Muscle of back (tissue), 11 donors: Measurements from ENCODE around the gene ACACA. TPM values are rescaled to one million over a fixed set of nuclear protein-coding genes. Genes with fewer than 3 reads are reported as not detected.

ENCODE experiments used
- DNase-seq, 3 donors: peaks; one replicate each; pipeline versions ENCODE4 v3.0.0 to v3.0.0-alpha.2; 2013
- polyA plus RNA-seq, 10 donors: library from polyadenylated mRNA; unstranded; fragments of 120-200 nt; gene quantifications; one replicate each; pipeline ENCODE4 v1.2.1, GENCODE V29; 2013; ENCODE audit not compliant: insufficient read length in 10 of 10

The ACACA gene
- polyA plus RNA-seq, 10 donors = 19.5 to 37.2 (median 28.1) TPM

DNA sequence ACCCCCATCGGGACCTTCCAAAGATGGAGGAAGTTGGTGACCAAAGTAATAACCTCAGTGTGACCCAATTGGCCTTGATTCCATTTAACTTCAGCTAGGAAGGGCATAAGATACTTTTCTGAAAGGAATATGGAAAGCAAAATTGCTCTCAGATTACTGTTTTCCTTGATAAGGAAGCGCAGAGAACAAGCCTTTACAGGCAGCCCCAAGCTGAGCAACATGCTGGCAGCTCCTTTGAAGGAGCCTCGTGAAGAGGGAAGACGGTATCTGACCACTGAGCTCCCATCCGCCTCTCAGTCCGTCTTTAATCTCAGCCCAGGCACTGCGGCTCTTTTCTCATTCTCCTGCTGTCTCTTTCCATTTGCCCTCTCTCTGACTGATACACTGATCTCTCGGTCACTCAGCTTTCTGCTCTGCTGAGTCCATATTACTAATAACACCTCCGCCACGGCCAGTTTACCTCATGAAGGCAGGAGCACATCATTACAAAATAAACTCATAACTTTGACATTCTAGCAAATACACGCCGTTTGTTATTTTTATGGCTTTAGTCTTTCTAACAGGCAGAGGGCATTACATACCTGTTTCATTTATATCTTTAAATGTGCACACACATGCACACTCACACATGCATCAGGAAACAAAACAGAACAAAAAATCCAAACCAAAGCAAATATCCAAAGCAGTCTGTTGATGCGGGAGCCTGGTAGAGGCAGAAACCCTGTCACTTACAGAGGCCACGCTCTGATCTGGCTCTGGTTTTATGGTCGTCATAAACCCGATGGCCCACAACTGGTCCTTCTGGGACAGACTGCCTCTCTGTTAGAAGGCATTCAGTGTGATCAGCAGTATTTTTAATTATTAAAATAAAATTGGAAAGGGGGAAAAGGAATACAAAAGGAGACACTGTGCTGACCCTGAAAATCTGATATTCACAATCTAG lies 274.7 kb downstream of the ACACA start:
- no peak for DNase-seq

DNA sequence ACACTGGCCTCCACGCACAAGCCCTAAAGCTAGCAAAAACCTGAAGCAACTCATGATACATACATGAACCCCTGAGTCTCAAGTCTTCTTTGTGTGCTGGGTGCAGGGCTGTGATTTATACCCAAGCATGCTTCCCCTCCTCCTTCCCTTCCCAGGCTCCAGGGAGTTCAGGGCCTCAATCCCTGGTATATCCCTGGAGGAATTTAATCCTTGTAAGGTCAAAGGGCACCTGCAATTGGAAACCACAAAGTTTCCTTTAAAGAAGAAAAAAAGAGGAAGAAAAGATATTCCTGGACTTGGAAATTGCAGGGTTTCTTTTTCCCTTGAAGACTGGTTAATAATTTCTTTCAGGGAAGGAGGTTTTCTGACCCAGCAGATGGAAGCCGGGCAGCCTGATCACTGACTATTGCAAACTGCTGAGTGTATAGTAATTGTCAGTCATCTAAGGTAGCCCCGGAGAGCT lies 275.6 kb downstream of the ACACA start:
- no peak for DNase-seq

DNA sequence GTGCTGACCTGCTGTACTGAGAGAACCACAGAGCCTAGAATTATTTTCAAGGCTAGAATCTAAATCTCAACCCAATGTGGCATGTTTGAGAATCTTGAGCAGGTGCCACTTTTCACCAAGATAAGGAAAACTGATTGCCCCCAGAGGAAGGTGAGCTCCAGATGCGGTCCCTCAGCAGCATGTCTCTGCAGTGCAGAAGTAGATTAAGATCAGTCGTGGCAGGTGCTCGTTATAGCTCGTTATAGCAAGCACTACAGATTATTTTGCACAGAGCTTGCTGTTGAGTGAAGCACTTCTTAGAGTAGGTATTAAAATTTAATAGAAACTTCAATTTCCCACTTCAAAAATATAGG lies 281.8 kb downstream of the ACACA start:
- no peak for DNase-seq

DNA sequence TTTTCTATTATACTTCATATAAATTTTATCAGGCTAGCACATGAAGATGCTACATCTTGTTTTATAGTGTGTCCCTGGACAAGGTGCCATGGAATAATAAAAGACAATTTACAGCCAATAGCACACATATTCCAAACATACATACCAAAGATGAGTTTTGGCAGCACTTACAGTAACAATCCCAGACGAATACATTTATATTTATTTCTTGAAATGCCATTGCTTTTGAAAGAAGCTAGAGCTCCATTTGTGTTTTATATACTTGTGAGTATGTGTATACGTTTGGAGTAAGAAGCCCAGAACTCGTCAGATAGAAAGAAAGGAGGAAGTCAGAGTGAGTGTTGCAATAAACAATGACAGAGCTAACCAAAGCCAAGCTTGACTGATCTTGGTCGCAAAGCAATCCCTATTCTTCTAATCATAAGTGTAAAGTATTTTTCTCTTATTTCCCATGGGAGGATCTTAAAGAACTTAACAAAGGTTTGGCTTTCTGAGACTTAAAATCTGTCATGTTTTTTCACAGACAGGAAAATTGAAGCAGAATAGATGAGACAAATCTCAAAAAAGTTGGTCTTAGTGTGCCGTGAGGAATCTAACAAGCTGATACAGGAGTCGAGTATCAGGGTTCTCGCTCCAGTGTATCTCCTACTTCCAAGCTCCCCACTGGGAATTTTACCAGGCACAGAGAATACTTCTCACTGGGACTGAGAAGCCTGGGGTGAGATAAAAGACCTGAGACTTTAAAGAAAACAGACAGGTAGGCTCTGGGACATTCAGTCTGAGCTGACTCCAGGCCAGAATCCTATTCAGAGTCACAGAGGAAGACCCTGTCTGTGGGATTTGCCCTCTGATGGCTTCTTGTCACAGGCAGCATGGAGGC lies 282.5 kb downstream of the ACACA start:
- peak; percentile 8 to 59 (median 16) for DNase-seq

DNA sequence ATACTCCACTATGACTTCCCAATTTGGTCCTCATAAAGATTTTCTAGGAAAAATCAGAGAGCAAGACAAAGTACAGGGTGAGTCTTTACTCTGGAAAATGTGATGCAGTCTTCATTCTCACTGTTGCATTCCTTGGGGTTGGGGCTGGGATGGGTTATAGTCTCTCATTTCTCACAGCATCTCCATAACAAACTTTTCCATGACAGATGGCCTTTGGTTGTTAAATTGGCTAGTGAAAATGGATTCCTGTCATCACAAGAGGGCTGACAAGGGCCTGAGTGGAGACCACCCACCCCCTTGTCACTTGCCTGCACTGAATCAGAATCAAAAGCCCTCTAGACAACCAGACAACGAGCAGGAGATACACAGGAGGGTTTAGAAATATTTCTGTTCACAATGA lies 283.2 kb downstream of the ACACA start:
- DNase-seq = peak; percentile 22 to 70 (median 40)

DNA sequence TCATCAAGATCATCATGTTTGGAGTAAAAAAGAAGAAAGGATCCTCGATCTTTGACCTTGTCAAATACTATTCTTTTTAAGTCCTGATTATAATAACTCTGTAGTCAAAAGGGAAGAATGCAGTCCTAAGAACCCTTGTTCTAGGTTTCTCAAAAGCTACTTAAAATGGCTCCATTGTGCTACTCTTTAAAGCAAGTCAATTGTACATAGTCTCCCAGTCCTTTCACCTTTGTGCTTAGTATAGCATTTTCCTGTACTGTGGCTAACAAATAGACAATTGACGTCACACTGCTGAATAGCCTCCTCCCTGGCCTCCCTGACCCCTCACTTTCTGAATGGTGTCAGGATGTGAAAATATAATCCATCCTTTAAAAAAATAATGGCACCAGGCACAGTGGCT lies 285.0 kb downstream of the ACACA start:
- DNase-seq = no peak

DNA sequence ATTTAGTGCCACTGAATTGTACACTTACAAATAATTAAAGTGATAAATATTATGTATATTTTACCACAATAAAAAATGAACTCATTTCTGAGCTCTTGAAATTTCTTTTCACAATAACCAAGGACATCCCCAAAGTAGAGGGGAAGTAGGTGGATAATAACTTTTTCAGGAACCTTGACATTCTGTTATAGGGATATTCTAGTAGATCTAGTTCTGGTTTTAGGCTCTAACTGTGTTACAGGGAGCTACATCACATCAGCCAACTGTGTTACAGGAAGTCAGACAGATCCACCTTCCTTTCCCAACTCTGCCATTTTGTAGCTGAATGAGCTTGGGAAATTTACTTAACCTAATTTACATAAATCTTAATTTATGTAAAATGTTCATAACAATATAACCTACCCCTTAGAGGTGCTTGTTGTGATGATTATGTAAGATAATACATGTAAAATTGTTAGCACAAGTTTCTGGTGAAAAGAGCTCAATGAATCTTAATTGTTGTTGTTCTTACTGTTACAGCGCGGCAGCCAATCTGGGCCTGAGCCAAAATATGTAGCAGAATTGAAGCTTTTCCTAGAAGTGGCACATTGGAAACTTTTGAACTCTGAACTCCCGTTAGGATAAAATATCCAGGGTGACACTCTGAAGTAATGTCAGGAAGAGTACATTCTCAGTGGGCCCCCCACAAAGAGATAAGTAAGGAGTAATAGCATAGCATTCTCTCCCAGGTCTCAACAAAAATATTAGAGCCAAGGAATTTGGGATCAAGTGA lies 288.1 kb downstream of the ACACA start:
- DNase-seq = no peak

DNA sequence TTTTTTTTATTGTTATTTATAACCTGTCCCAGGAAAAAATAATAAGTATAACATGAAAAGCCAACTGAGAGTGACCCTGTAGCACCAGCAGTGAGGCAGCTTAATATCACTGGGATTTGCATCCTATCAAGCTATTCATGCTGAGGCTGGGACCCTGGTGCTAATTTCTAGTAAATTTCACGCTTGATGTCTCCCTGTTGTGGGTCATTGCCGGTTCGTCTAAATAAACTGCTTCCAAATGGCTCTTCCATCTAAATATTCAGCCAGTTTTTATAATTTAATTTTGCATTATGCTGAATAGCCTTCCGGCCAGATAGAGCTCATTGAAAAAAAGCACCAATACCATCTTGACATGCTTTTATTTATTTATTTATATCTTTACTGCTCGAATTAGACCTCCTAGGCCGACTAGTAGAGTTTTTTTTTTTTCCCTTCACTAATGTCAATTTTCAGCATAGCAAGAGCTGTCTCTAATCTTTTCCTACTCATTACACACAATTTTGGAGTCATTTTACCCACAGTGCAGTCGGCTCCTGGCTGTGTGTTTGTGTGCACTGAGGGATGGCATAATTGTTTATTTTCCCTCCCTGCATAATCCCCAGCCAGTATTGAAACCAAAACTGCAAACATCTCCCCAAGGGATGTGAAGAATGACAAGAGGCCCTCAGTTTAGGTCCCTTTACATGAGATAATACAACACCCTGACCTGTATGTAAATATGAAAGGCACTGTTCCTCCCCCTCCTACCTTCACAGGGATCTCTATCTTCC lies 289.1 kb downstream of the ACACA start:
- DNase-seq = no peak

DNA sequence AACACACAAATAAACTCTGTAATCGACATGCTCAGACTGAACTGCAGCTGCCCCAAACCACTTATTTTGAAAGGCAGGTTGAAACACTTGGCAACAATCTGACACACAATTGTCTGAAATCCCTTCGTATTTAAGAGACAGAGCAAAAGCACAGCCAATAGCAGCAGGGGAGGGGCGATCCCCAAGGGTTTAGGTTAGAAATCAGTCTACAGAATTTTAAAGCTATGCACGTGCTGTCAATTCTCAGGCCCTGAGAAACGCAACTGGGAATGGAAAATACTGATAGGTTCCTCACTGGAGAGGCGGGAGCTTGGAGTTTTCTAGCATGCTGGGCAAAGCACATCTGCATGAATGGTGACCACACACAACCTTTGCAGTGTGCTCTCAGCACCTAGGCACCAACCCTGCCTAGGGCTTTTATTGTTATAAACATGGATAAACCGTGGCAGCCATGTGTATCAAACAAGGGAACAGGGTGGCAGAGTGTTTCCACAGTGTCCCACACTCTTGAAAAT lies 289.9 kb downstream of the ACACA start:
- no peak for DNase-seq

DNA sequence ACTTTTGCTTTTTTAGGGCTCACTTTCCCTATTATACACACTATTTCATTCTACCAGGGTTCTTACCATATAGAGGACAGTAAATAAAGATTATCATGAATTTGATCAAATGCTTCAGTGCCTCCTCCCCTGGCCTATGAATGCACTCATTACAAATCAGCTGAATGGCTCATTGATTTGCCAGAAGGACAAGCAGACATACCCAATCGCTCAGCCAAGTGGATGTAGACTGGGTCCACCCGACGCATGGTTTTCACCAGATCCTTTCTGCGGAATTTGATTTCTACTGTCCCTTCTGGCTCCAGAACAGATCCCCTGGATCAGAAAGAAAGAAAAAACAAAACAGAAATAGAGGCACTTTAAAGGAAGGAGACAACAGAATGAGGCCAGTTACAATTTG lies 295.3 kb downstream of the ACACA start:
- no peak for DNase-seq

DNA sequence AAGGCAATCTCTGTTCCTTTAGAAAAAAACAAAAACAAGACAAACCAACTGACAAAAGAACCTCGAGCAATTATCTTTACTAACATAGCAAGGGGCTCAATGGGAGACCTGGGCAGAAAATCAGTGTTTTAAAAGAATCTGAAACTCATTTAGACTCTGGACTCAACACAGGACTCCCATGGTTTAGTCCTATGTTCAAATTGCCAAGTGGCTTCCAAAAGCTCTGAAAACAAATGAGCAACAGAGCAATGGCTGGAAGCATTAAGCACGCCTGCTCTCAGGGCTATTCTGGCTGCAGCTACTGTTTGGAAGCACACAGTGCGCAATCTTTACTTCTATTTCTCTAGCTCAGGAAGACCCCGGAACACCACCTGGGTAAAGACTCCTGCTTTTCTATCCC lies 295.9 kb downstream of the ACACA start:
- DNase-seq = no peak

DNA sequence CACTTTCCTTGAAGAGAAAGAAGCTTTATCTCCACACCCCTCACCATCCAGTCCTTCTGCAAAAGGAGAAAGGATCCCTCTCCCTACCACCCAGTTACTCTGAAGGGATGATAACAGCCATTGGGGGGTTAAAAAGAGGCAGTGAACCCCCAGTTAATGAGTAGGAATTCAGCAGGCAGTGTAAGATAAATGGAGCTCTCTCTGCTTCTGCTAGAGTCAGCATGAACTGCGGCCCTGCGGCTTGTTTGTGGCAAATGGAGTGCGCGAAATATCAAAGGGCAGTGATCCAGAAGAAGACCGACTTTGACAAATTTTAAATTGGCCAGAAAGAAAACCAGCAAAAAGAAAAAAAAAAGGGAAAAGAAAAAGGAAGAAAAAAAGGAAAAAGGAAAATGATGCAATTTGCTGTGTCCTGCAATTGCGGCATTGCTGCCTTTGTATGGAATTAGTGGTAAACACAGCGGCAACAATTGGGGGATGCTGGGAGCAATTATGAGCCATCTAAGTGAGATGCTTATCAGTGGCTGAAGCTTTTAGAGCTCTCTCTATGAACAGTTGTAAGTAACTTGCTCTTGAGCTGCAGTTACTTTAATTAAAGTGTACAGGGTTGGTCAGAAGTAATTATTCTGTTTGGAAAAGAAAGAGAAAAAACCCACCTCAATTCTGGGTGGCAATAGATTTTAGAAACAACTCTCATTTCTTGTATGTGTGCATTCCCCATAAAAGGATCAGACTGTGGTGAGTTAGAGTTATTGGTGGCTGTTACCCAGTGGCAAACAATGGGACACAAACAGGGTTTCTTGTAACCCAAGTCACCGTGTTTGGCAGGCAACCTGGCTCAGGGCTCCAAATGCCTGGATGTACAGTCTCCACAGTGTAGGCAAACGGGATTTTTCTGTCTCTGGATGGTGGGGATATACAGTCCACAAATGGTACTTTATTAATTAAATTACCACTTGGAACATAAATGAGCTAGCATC lies 296.6 kb downstream of the ACACA start:
- no peak for DNase-seq

DNA sequence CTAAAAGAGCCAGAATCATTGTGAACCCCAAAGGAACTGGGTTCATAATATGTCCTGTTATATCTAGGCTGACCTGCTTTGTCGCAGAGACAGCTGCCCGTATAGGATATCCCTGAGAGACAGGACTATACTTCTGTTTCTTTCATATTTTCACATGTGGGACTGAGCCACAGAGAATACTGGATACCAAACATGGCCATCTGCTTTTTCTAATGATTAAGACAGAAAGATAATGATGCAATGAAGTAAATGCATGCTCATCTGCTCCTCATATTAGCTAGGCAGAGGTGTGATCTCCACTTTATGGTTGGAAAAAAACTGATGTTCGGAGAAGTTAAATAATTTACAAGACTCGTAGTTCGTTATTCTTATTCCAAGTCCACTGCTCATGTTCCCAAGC lies 297.5 kb downstream of the ACACA start:
- no peak for DNase-seq

DNA sequence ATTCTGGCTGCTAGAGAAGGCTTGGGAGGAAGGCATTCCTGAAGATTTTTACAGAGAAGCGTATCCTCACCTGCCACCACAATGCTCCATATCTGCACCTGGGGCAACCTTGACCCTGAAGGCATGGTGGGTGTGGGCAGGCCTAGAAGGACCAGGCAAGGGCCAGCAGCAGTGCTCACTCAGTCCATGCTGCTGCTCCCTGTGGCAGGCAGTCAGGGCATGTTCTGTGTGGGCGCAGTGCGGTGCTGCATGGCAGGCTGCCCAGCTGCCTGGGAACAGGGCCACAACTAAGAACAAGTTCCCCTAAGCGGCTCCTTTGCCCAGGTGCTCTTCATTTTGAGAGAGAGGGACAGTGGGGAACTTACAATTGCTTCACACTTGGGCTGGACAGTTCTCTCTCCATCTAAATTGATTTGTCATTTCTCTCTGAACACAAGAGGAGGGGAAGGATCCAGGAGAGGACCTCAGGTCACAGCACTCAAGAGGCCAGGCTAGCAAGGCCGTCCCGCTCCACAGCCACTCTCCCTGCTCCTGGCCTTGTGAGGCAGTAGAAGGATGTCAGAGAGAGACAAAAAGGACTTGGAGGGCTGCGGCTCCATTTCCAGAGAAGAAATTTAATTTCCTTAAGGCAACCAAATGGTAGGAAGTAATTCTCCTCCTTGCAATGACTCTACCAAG lies 299.1 kb downstream of the ACACA start:
- peak in 2 of 3 donors; percentile 39 to 54 for DNase-seq

DNA sequence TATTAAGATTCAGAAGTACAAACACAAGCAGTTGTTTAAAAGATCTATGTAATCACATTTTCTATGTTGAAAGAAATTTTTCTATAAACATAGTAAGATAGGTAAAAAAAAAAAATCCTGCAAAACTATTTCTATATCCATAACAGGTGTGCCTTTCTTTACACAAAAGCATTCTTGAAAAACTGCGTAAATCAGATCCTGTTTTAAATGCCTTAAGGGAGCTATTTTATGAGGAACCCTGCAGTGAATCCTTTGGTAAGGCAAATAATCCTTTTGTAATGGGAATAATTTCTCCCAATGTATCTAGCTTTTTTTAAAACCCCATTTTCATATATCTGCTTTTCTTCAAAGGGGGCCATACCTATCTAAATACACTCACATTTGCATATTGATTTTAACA lies 300.6 kb downstream of the ACACA start:
- no peak for DNase-seq

DNA sequence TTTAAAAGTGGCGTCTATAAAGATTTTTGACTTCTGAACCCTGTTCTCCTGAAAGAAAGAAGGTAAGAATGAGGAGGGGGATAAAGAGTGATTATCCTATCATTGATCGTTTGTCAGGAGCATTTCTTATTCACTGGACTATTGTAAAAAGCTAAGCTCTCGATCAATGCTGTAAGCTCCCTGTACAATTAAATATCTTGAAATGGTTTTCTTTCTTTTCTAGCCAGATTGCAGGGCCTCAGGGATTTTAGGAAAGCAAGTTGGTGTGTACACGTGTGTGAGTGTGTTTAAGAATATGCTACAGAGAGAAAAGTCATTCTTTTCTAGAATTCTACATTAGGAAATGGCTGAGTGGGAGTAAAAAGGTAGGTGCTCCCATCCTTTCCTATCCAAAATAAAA lies 303.4 kb downstream of the ACACA start:
- no peak for DNase-seq

DNA sequence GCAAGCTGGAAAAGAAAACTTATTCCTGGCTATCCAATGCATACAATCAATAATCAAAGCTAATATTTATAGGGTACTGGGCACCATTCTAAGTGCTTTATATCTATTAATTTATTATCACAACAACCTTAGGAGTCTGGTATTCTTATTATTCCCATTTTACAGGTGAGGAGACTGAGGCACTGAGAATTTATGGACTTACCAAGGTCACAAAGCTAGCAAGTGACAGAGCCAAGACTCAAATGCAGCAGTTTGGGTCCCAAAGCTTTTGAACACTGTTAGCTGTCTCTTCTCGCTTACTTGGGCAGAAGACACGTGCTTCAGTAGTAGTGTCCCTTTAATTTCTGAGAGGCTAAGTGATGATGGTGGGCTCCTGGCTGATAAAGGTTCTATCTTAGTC lies 305.3 kb downstream of the ACACA start:
- DNase-seq = no peak

DNA sequence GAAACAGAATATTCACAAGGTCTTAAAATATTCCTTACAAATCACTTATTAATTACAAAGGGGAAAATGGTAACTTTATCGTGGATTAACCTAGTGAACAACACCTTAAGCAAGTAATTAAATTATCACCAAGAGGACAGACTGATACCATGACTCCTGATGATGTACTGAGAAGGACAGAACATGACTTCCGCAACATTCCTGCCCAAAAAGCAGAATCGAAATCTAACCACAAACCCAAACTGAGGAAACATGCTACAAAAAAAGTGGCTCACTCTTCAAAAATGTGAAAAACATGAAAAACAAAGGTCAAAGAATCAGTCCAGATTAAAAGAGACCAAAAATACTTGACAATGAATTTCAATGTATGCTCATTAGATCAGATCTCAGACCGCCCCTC lies 306.4 kb downstream of the ACACA start:
- DNase-seq = no peak
